Osteoblast (primary cell): Measurements from ENCODE around the gene NDUFAF2. TPM values are rescaled to one million over a fixed set of nuclear protein-coding genes. Genes with fewer than 3 reads are reported as not detected.

ENCODE experiments used
- DNase-seq: peaks from one replicate; pipeline ENCODE4 v3.0.0; 2011; ENCODE audit warnings: low spot score, mixed read lengths; ENCODE audit not compliant: insufficient read length; ENCODE audit errors: missing footprints
- H2AFZ ChIP-seq: 2 replicates; pipeline ENCODE4 v1.6.0; 2011; ENCODE audit warnings: mild to moderate bottlenecking, low read length
- H3K27ac ChIP-seq: 2 replicates; pipeline ENCODE4 v1.5.1; 2011; ENCODE audit warnings: mild to moderate bottlenecking, low read depth, low read length, moderate library complexity
- H3K27me3 ChIP-seq: 2 replicates; pipeline ENCODE4 v1.6.0; 2012; ENCODE audit warnings: mild to moderate bottlenecking, control low read depth, inconsistent platforms, low read length, moderate library complexity; ENCODE audit not compliant: insufficient read depth
- H3K36me3 ChIP-seq: 2 replicates; pipeline ENCODE4 v1.5.1; 2011; ENCODE audit warnings: mild to moderate bottlenecking, low read length, control low read depth, moderate library complexity; ENCODE audit not compliant: insufficient read depth
- H3K4me1 ChIP-seq: 2 replicates; pipeline ENCODE4 v1.5.1; 2011; ENCODE audit warnings: mild to moderate bottlenecking, low read length, control low read depth, moderate library complexity; ENCODE audit not compliant: insufficient read depth
- H3K4me2 ChIP-seq: 2 replicates; pipeline ENCODE4 v1.6.0; 2011; ENCODE audit warnings: mild to moderate bottlenecking, low read length; ENCODE audit not compliant: insufficient read depth
- H3K4me3 ChIP-seq: fragments of 200-600 bp; sonication (generic); 3 replicates; pipeline ENCODE4 v1.5.1; 2012; ENCODE audit warnings: mild to moderate bottlenecking, low read length, inconsistent platforms; ENCODE audit not compliant: insufficient read depth
- H3K79me2 ChIP-seq: 2 replicates; pipeline ENCODE4 v1.6.0; 2012; ENCODE audit warnings: mild to moderate bottlenecking, low read length, control low read depth, inconsistent platforms; ENCODE audit not compliant: insufficient read depth
- H3K9me3 ChIP-seq: 2 replicates; pipeline ENCODE4 v1.5.1; 2011; ENCODE audit warnings: low read depth, low read length, control low read depth
- H4K20me1 ChIP-seq: 2 replicates; pipeline ENCODE4 v1.6.0; 2012; ENCODE audit warnings: mild to moderate bottlenecking, low read length, control low read depth; ENCODE audit not compliant: insufficient read depth
- CTCF ChIP-seq: IDR thresholded peaks from 2 replicates; pipeline ENCODE4 v1.5.1; 2011; ENCODE audit warnings: mild to moderate bottlenecking, low read depth, low read length, moderate library complexity; ENCODE audit errors: extremely low read depth
- total RNA-seq: library from RNA; depleted of rRNA; stranded (reverse); fragments of >200 nt; gene quantifications from 2 replicates; pipeline ENCODE4 v1.2.3, GENCODE V29; 2012

Gene NDUFAF2
- total RNA-seq, 1 donor: 22.1 TPM

- no peak for DNase-seq
- Histone ChIP-seq H3K4me1 (no peaks in the 10 kb centered on the region), H3K79me2 (no peaks in the 10 kb centered on the region), H3K4me2 (no peak overlapping the region), H3K36me3 (no peaks in the 10 kb centered on the region), H3K9me3 (no peaks in the 10 kb centered on the region), H2AFZ (no peak overlapping the region), H4K20me1 (no peaks in the 10 kb centered on the region), H3K27ac (no peak overlapping the region), H3K27me3 (no peaks in the 10 kb centered on the region), H3K4me3 (no peak overlapping the region)
- TF ChIP-seq CTCF: no peak
Observed at GRCh38 chr5:61081741-61082140, 136.7 kb downstream of the NDUFAF2 start.

GRCh38 chr5:61082516-61083280, 137.7 kb downstream of the NDUFAF2 start:
- Histone ChIP-seq H3K9me3 (no peaks in the 10 kb centered on the region), H2AFZ (no peak overlapping the region), H4K20me1 (no peaks in the 10 kb centered on the region), H3K27me3 (no peaks in the 10 kb centered on the region), H3K4me2 (no peak overlapping the region), H3K36me3 (no peaks in the 10 kb centered on the region), H3K27ac (no peak overlapping the region), H3K4me3 (no peak overlapping the region), H3K4me1 (no peaks in the 10 kb centered on the region), H3K79me2 (no peaks in the 10 kb centered on the region)
- no peak for DNase-seq
- no peak for TF ChIP-seq CTCF

- Histone ChIP-seq H3K27me3 (no peaks in the 10 kb centered on the region), H3K9me3 (no peaks in the 10 kb centered on the region), H3K4me2 (no peak overlapping the region), H3K79me2 (no peaks in the 10 kb centered on the region), H2AFZ (no peak overlapping the region), H4K20me1 (no peaks in the 10 kb centered on the region), H3K4me3 (no peak overlapping the region), H3K36me3 (no peaks in the 10 kb centered on the region), H3K4me1 (no peaks in the 10 kb centered on the region), H3K27ac (no peak overlapping the region)
- DNase-seq: no peak
- no peak for TF ChIP-seq CTCF
Observed at GRCh38 chr5:61084658-61085057, 139.7 kb downstream of the NDUFAF2 start.

- H3K36me3 ChIP-seq: no peaks in the 10 kb centered on the region
- no peak overlapping the region for H3K27ac ChIP-seq
- no peak overlapping the region for H3K4me2 ChIP-seq
- H3K27me3 ChIP-seq: no peaks in the 10 kb centered on the region
- TF ChIP-seq CTCF: no peak
- H3K79me2 ChIP-seq: no peaks in the 10 kb centered on the region
- no peaks in the 10 kb centered on the region for H3K9me3 ChIP-seq
- no peaks in the 10 kb centered on the region for H4K20me1 ChIP-seq
- no peaks in the 10 kb centered on the region for H3K4me1 ChIP-seq
- no peak overlapping the region for H3K4me3 ChIP-seq
- no peak for DNase-seq
- H2AFZ ChIP-seq: no peak overlapping the region
Observed at GRCh38 chr5:61085885-61086284, 140.9 kb downstream of the NDUFAF2 start.
